ENCODE measurements around the gene ACER2. TPM values are rescaled to one million over a fixed set of nuclear protein-coding genes. Genes with fewer than 3 reads are reported as not detected.

The ACER2 gene
- 2.0 TPM for polyA plus RNA-seq (2013, experiment 1 of 2)
- polyA plus RNA-seq (2013, experiment 2 of 2) = 2.2 TPM

DNA sequence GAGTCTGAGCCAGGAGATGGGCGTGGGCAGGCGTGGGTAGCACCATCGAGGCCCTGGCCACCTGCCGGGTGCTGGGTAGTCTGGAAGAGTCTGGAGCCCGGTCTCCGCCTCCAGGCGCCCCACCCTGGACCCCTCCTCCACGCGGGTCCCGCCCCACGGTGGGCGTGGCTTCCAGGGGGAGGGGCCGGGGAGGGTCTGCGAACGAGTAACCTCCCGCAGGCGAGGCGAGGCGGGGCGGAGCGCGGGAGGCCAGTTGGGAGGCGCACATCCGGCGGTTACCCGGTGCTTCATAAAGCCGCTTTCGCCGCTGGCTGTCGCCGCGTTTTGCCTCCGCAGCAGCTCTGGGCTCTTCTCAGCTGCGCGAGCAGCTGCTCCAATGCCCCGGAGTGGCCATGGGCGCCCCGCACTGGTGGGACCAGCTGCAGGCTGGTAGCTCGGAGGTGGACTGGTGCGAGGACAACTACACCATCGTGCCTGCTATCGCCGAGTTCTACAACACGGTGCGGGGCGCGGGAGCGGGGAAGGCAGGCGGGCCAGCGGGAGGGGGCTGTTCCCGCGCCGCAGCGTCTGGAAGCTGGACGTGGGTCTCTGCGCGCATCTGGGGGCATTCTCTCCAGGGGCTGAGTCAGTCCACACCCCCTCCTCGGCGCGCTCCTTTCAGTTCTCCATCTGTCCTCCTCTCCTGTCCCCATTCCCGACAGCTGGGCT lies at the start of gene ACER2:
TSS of gene ACER2 (plus strand) at position 317 of the 708 bp plus-strand sequence. CDS start at position 393, 76 bp downstream.
- under 1% methylated on average over 61 of the region's 61 CpGs for WGBS
- peak within 1 kb of the TSS in 1 of 2 experiments; percentile 44 for H3K14ac ChIP-seq (ENCODE audit: low read length in 2 of 2)
- H3K9ac ChIP-seq (ENCODE audit: low read length) = peak within 1 kb of the TSS; percentile 88
- H3K9me3 ChIP-seq (ENCODE audit: control insufficient read depth, low read length) = peaks cover 3% of the 10 kb centered on the region
- H3K27me3 ChIP-seq (ENCODE audit: control insufficient read depth in 1 of 2, insufficient read depth in 1 of 2, low read length in 2 of 2) = no peaks in the 10 kb centered on the region
- no peak within 1 kb of the TSS for H2BK120ac ChIP-seq (ENCODE audit: low read depth, low read length)
- H3K79me1 ChIP-seq (replicated peaks; ENCODE audit: low read length, poor library complexity, severe bottlenecking) = peaks cover 2% of the 10 kb centered on the region
- no peak within 1 kb of the TSS for H4K91ac ChIP-seq (ENCODE audit: low read length)
- H2AK5ac ChIP-seq (ENCODE audit: low read length, severe bottlenecking) = no peak within 1 kb of the TSS
- H2BK15ac ChIP-seq (ENCODE audit: low read depth, poor library complexity, severe bottlenecking) = peak within 1 kb of the TSS; percentile 66
- H3K18ac ChIP-seq (ENCODE audit: low read depth in 1 of 2, low read length in 2 of 2) = peak within 1 kb of the TSS; percentile 38 to 92
- H3K27ac ChIP-seq (ENCODE audit: low read length, poor library complexity, severe bottlenecking) = no peak within 1 kb of the TSS
- peaks cover 4% of the 10 kb centered on the region for H3K4me1 ChIP-seq (ENCODE audit: control insufficient read depth, insufficient read depth, low read depth, low read length)
- no peak within 1 kb of the TSS for H4K8ac ChIP-seq (ENCODE audit: low read length)
- H2AFZ ChIP-seq (ENCODE audit: low read depth, low read length) = peak within 1 kb of the TSS; percentile 91
- peak within 1 kb of the TSS in 1 of 2 experiments; percentile 87 for H3K23ac ChIP-seq (ENCODE audit: low read length in 2 of 2)
- peak; percentile 88 for DNase-seq
- H2BK5ac ChIP-seq (ENCODE audit: low read depth, low read length, poor library complexity, severe bottlenecking) = no peak within 1 kb of the TSS
- H3K4me2 ChIP-seq (ENCODE audit: low read length, poor library complexity, severe bottlenecking) = peak within 1 kb of the TSS; percentile 74
- peak within 1 kb of the TSS in 1 of 2 experiments; percentile 58 for H2BK12ac ChIP-seq (ENCODE audit: low read length in 2 of 2)
- peak within 1 kb of the TSS; percentile 21 to 55 for H3K4ac ChIP-seq (ENCODE audit: low read depth in 1 of 2, low read length in 2 of 2)
- H3K4me3 ChIP-seq (ENCODE audit: insufficient read depth in 1 of 2, low read depth in 1 of 2, low read length in 2 of 2) = peak within 1 kb of the TSS; percentile 76 to 97
- H3K36me3 ChIP-seq (ENCODE audit: control insufficient read depth in 1 of 2, insufficient read depth in 2 of 2, low read depth in 1 of 2, low read length in 2 of 2) = no peaks in the 10 kb centered on the region

- Histone ChIP-seq H3K4me1 (ENCODE audit: control insufficient read depth, insufficient read depth, low read depth, low read length) (no peaks in the 10 kb centered on the region), H2AK5ac (ENCODE audit: low read length, severe bottlenecking) (no peak overlapping the region), H3K9ac (ENCODE audit: low read length) (no peak overlapping the region), H3K36me3 (ENCODE audit: control insufficient read depth in 1 of 2, insufficient read depth in 2 of 2, low read depth in 1 of 2, low read length in 2 of 2) (peaks cover 4 to 91% of the 10 kb centered on the region in 2 experiments), H3K9me3 (ENCODE audit: control insufficient read depth, low read length) (no peaks in the 10 kb centered on the region), H4K91ac (ENCODE audit: low read length) (no peak overlapping the region), H2BK120ac (ENCODE audit: low read depth, low read length) (no peak overlapping the region), H3K4me3 (ENCODE audit: insufficient read depth in 1 of 2, low read depth in 1 of 2, low read length in 2 of 2) (no peak overlapping the region), H2AFZ (ENCODE audit: low read depth, low read length) (no peak overlapping the region), H3K4ac (ENCODE audit: low read depth in 1 of 2, low read length in 2 of 2) (no peak overlapping the region), H2BK15ac (ENCODE audit: low read depth, poor library complexity, severe bottlenecking) (no peak overlapping the region), H3K14ac (ENCODE audit: low read length in 2 of 2) (no peak overlapping the region), H2BK12ac (ENCODE audit: low read length in 2 of 2) (no peak overlapping the region), H3K4me2 (ENCODE audit: low read length, poor library complexity, severe bottlenecking) (no peak overlapping the region), H3K18ac (ENCODE audit: low read depth in 1 of 2, low read length in 2 of 2) (no peak overlapping the region), H3K23ac (ENCODE audit: low read length in 2 of 2) (no peak overlapping the region), H3K27me3 (ENCODE audit: control insufficient read depth in 1 of 2, insufficient read depth in 1 of 2, low read length in 2 of 2) (no peaks in the 10 kb centered on the region), H4K8ac (ENCODE audit: low read length) (no peak overlapping the region), H3K27ac (ENCODE audit: low read length, poor library complexity, severe bottlenecking) (no peak overlapping the region), H2BK5ac (ENCODE audit: low read depth, low read length, poor library complexity, severe bottlenecking) (no peak overlapping the region), H3K79me1 (replicated peaks; ENCODE audit: low read length, poor library complexity, severe bottlenecking) (peaks cover 2% of the 10 kb centered on the region)
- no peak for DNase-seq
- 100% methylated on average over 1 of the region's 2 CpGs for WGBS
Measured at GRCh38 chr9:19369107-19369506, 39.7 kb upstream of the ACER2 start.

DNA sequence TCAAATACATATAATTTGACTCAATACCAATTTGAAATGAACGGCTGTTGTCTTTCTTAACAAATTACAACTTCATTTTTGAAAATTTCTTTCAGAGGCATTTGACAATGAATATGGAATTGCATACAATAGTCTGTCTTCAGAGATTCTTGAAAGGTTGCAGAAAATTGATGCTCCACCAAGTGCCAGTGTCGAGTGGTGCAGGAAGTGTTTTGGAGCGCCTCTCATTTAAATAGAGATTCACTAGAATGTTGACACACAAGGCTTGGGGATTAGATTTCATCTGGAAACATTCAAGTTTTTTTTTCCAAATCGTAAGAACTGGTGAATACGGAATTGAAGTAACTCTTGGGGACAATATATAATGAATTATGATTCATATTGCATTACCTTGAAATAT lies 36.9 kb upstream of the ACER2 start:
- Histone ChIP-seq H2BK15ac (ENCODE audit: low read depth, poor library complexity, severe bottlenecking) (no peak overlapping the region), H3K9me3 (ENCODE audit: control insufficient read depth, low read length) (no peaks in the 10 kb centered on the region), H2BK120ac (ENCODE audit: low read depth, low read length) (no peak overlapping the region), H3K4me2 (ENCODE audit: low read length, poor library complexity, severe bottlenecking) (no peak overlapping the region), H3K27me3 (ENCODE audit: control insufficient read depth in 1 of 2, insufficient read depth in 1 of 2, low read length in 2 of 2) (no peaks in the 10 kb centered on the region), H3K23ac (ENCODE audit: low read length in 2 of 2) (no peak overlapping the region), H2AK5ac (ENCODE audit: low read length, severe bottlenecking) (no peak overlapping the region), H2AFZ (ENCODE audit: low read depth, low read length) (no peak overlapping the region), H4K91ac (ENCODE audit: low read length) (no peak overlapping the region), H3K27ac (ENCODE audit: low read length, poor library complexity, severe bottlenecking) (no peak overlapping the region), H3K18ac (ENCODE audit: low read depth in 1 of 2, low read length in 2 of 2) (no peak overlapping the region), H3K14ac (ENCODE audit: low read length in 2 of 2) (no peak overlapping the region), H3K79me1 (replicated peaks; ENCODE audit: low read length, poor library complexity, severe bottlenecking) (peaks cover 2% of the 10 kb centered on the region), H3K4ac (ENCODE audit: low read depth in 1 of 2, low read length in 2 of 2) (no peak overlapping the region), H2BK12ac (ENCODE audit: low read length in 2 of 2) (no peak overlapping the region), H4K8ac (ENCODE audit: low read length) (no peak overlapping the region), H3K36me3 (ENCODE audit: control insufficient read depth in 1 of 2, insufficient read depth in 2 of 2, low read depth in 1 of 2, low read length in 2 of 2) (peaks cover 14 to 94% of the 10 kb centered on the region in 2 experiments), H3K9ac (ENCODE audit: low read length) (no peak overlapping the region), H2BK5ac (ENCODE audit: low read depth, low read length, poor library complexity, severe bottlenecking) (no peak overlapping the region), H3K4me3 (ENCODE audit: insufficient read depth in 1 of 2, low read depth in 1 of 2, low read length in 2 of 2) (no peak overlapping the region), H3K4me1 (ENCODE audit: control insufficient read depth, insufficient read depth, low read depth, low read length) (peaks cover 5% of the 10 kb centered on the region)
- 84% methylated on average over 3 of the region's 5 CpGs for WGBS
- DNase-seq = no peak

DNA sequence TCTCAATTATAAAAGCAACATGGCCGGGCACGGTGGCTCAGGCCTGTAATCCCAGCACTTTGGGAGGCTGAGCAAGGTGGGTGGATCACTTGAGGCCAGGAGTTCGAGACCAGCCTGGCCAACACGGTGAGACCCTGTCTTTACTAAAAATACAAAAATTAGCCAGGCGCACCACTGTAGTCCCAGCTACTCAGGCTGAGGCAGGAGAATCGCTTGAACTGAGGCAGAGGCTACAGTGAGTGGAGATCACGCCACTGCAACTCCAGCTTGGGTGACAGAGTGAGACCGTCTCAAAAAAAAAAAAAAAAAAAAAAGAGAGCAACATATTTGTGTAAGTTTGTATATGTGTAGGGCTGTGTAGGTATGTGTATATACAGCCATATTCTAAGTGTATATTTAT lies 36.2 kb upstream of the ACER2 start:
- 82% methylated on average over 8 of the region's 8 CpGs for WGBS
- Histone ChIP-seq H4K8ac (ENCODE audit: low read length) (no peak overlapping the region), H3K4me1 (ENCODE audit: control insufficient read depth, insufficient read depth, low read depth, low read length) (peaks cover 5% of the 10 kb centered on the region), H3K4me2 (ENCODE audit: low read length, poor library complexity, severe bottlenecking) (no peak overlapping the region), H2AFZ (ENCODE audit: low read depth, low read length) (no peak overlapping the region), H3K36me3 (ENCODE audit: control insufficient read depth in 1 of 2, insufficient read depth in 2 of 2, low read depth in 1 of 2, low read length in 2 of 2) (peaks cover 14 to 96% of the 10 kb centered on the region in 2 experiments), H3K4me3 (ENCODE audit: insufficient read depth in 1 of 2, low read depth in 1 of 2, low read length in 2 of 2) (no peak overlapping the region), H3K27ac (ENCODE audit: low read length, poor library complexity, severe bottlenecking) (no peak overlapping the region), H2BK120ac (ENCODE audit: low read depth, low read length) (no peak overlapping the region), H4K91ac (ENCODE audit: low read length) (no peak overlapping the region), H3K4ac (ENCODE audit: low read depth in 1 of 2, low read length in 2 of 2) (no peak overlapping the region), H2BK5ac (ENCODE audit: low read depth, low read length, poor library complexity, severe bottlenecking) (no peak overlapping the region), H3K27me3 (ENCODE audit: control insufficient read depth in 1 of 2, insufficient read depth in 1 of 2, low read length in 2 of 2) (no peaks in the 10 kb centered on the region), H3K9me3 (ENCODE audit: control insufficient read depth, low read length) (no peaks in the 10 kb centered on the region), H3K9ac (ENCODE audit: low read length) (no peak overlapping the region), H3K14ac (ENCODE audit: low read length in 2 of 2) (no peak overlapping the region), H2BK15ac (ENCODE audit: low read depth, poor library complexity, severe bottlenecking) (no peak overlapping the region), H3K23ac (ENCODE audit: low read length in 2 of 2) (no peak overlapping the region), H3K79me1 (replicated peaks; ENCODE audit: low read length, poor library complexity, severe bottlenecking) (peaks cover 2% of the 10 kb centered on the region), H2AK5ac (ENCODE audit: low read length, severe bottlenecking) (no peak overlapping the region), H2BK12ac (ENCODE audit: low read length in 2 of 2) (no peak overlapping the region), H3K18ac (ENCODE audit: low read depth in 1 of 2, low read length in 2 of 2) (no peak overlapping the region)
- DNase-seq = no peak

Measured in mesenchymal stem cell (in vitro differentiated cells and primary cell).